Measurements from ENCODE around the gene PARG. TPM values are rescaled to one million over a fixed set of nuclear protein-coding genes. Genes with fewer than 3 reads are reported as not detected.
"Not testable (repeated sequence)": the region's sequence is repeated elsewhere in the genome, so short reads cannot be mapped to it uniquely, and the experiment has no call there.

Gene PARG
- 13.8 to 18.6 TPM (median 17.0 TPM) in 3 replicates for polyA plus RNA-seq
- polyA plus RNA-seq (2011; ENCODE audit: low read depth) = 18.1 TPM
- 9.2 and 12.5 TPM in 2 replicates for polyA plus RNA-seq (2011; cell fraction: cytosol; rRNA removed)
- 22.8 and 23.1 TPM in 2 replicates for polyA plus RNA-seq (2011; cell fraction: nucleus; rRNA removed)
- 12.6 and 15.5 TPM in 2 replicates for polyA plus RNA-seq (2012; ENCODE audit: low replicate concordance)
- 11.1 to 40.2 TPM (median 27.8 TPM) in 3 replicates for polyA minus RNA-seq
- polyA minus RNA-seq (2011; cell fraction: cytosol; rRNA and poly(A)+ RNA removed) = 18.0 TPM
- 34.3 and 52.9 TPM in 2 replicates for polyA minus RNA-seq (2011; cell fraction: nucleus; rRNA and poly(A)+ RNA removed)

- peak within 1 kb of the TSS; percentile 87 for H3K9ac ChIP-seq (ENCODE audit: control insufficient read depth, extremely low read depth, insufficient read depth, low read length)
- H3K4me3 ChIP-seq (ENCODE audit: control insufficient read depth in 2 of 3, extremely low read depth in 1 of 3, insufficient read depth in 2 of 3, low read depth in 1 of 3, low read length in 3 of 3) = peak within 1 kb of the TSS; percentile 55 to 95 (median 87)
- peak within 1 kb of the TSS; percentile 81 for H2AFZ ChIP-seq (ENCODE audit: control insufficient read depth, low read length)
- H3K36me3 ChIP-seq (ENCODE audit: control insufficient read depth in 2 of 2, extremely low read depth in 1 of 2, insufficient read depth in 2 of 2, low read length in 2 of 2); FAIRE-seq; H3K9me3 ChIP-seq (ENCODE audit: control insufficient read depth, low read depth, low read length); H4K20me1 ChIP-seq (ENCODE audit: control insufficient read depth, extremely low read depth, insufficient read depth, low read length); H3K9me1 ChIP-seq (ENCODE audit: control insufficient read depth, extremely low read depth, insufficient read depth, low read length); H3K4me1 ChIP-seq (ENCODE audit: control insufficient read depth, extremely low read depth, insufficient read depth, low read length); DNase-seq (ENCODE audit: low read depth, low spot score); dilution Hi-C loops (cut with MboI; ENCODE audit: extremely low pct_ligation_motif_present, low sequenced_read_pairs); H3K27me3 ChIP-seq (ENCODE audit: control insufficient read depth, extremely low read depth, insufficient read depth, low read length): not testable (repeated sequence)
- peaks cover 62% of the 10 kb centered on the region for H3K79me2 ChIP-seq (ENCODE audit: control insufficient read depth, insufficient read depth, low read length)
- peak within 1 kb of the TSS; percentile 78 for H3K4me2 ChIP-seq (ENCODE audit: control insufficient read depth, extremely low read depth, insufficient read depth, low read depth, low read length)
- peak within 1 kb of the TSS; percentile 76 for H3K27ac ChIP-seq (ENCODE audit: control insufficient read depth, insufficient read depth, low read length)
These were observed at the start of gene PARG, which contains the start of gene TIMM23B for GRCh38 chr10:49941447-49942338. Gene PARG, minus strand, starts transcription at chr10:49942027. Its CDS starts 302 bp downstream, at chr10:49941725. Gene TIMM23B, plus strand, starts transcription at chr10:49942053. Its CDS starts 142 bp downstream, at chr10:49942195.

GRCh38 chr10:49988376-49988775, 46.5 kb upstream of the PARG start, which contains the start of gene AGAP6:
Gene AGAP6, plus strand, starts transcription at chr10:49988406. Its CDS starts 310 bp downstream, at chr10:49988716.
- H3K4me2 ChIP-seq (ENCODE audit: control insufficient read depth, extremely low read depth, insufficient read depth, low read depth, low read length); H3K9ac ChIP-seq (ENCODE audit: control insufficient read depth, extremely low read depth, insufficient read depth, low read length); H3K4me1 ChIP-seq (ENCODE audit: control insufficient read depth, extremely low read depth, insufficient read depth, low read length); H3K4me3 ChIP-seq (ENCODE audit: control insufficient read depth in 2 of 3, extremely low read depth in 1 of 3, insufficient read depth in 2 of 3, low read depth in 1 of 3, low read length in 3 of 3); dilution Hi-C loops (cut with MboI; ENCODE audit: extremely low pct_ligation_motif_present, low sequenced_read_pairs); H3K27ac ChIP-seq (ENCODE audit: control insufficient read depth, insufficient read depth, low read length); H3K36me3 ChIP-seq (ENCODE audit: control insufficient read depth in 2 of 2, extremely low read depth in 1 of 2, insufficient read depth in 2 of 2, low read length in 2 of 2); H3K9me3 ChIP-seq (ENCODE audit: control insufficient read depth, low read depth, low read length); H3K79me2 ChIP-seq (ENCODE audit: control insufficient read depth, insufficient read depth, low read length); DNase-seq (ENCODE audit: low read depth, low spot score); H4K20me1 ChIP-seq (ENCODE audit: control insufficient read depth, extremely low read depth, insufficient read depth, low read length); H2AFZ ChIP-seq (ENCODE audit: control insufficient read depth, low read length); FAIRE-seq; H3K9me1 ChIP-seq (ENCODE audit: control insufficient read depth, extremely low read depth, insufficient read depth, low read length); H3K27me3 ChIP-seq (ENCODE audit: control insufficient read depth, extremely low read depth, insufficient read depth, low read length): not testable (repeated sequence)

- DNase-seq (ENCODE audit: low read depth, low spot score); H3K36me3 ChIP-seq (ENCODE audit: control insufficient read depth in 2 of 2, extremely low read depth in 1 of 2, insufficient read depth in 2 of 2, low read length in 2 of 2); H3K27ac ChIP-seq (ENCODE audit: control insufficient read depth, insufficient read depth, low read length); H3K4me2 ChIP-seq (ENCODE audit: control insufficient read depth, extremely low read depth, insufficient read depth, low read depth, low read length); H3K4me1 ChIP-seq (ENCODE audit: control insufficient read depth, extremely low read depth, insufficient read depth, low read length); H2AFZ ChIP-seq (ENCODE audit: control insufficient read depth, low read length); H3K79me2 ChIP-seq (ENCODE audit: control insufficient read depth, insufficient read depth, low read length); dilution Hi-C loops (cut with MboI; ENCODE audit: extremely low pct_ligation_motif_present, low sequenced_read_pairs); H3K9me1 ChIP-seq (ENCODE audit: control insufficient read depth, extremely low read depth, insufficient read depth, low read length); H4K20me1 ChIP-seq (ENCODE audit: control insufficient read depth, extremely low read depth, insufficient read depth, low read length); H3K27me3 ChIP-seq (ENCODE audit: control insufficient read depth, extremely low read depth, insufficient read depth, low read length); H3K9me3 ChIP-seq (ENCODE audit: control insufficient read depth, low read depth, low read length); H3K4me3 ChIP-seq (ENCODE audit: control insufficient read depth in 2 of 3, extremely low read depth in 1 of 3, insufficient read depth in 2 of 3, low read depth in 1 of 3, low read length in 3 of 3); FAIRE-seq; H3K9ac ChIP-seq (ENCODE audit: control insufficient read depth, extremely low read depth, insufficient read depth, low read length): not testable (repeated sequence)
These were observed 45.4 kb upstream of the PARG start for GRCh38 chr10:49987207-49987606.

- H3K27me3 ChIP-seq (ENCODE audit: control insufficient read depth, extremely low read depth, insufficient read depth, low read length); dilution Hi-C loops (cut with MboI; ENCODE audit: extremely low pct_ligation_motif_present, low sequenced_read_pairs); H3K9me3 ChIP-seq (ENCODE audit: control insufficient read depth, low read depth, low read length); H3K36me3 ChIP-seq (ENCODE audit: control insufficient read depth in 2 of 2, extremely low read depth in 1 of 2, insufficient read depth in 2 of 2, low read length in 2 of 2); H3K4me3 ChIP-seq (ENCODE audit: control insufficient read depth in 2 of 3, extremely low read depth in 1 of 3, insufficient read depth in 2 of 3, low read depth in 1 of 3, low read length in 3 of 3); H4K20me1 ChIP-seq (ENCODE audit: control insufficient read depth, extremely low read depth, insufficient read depth, low read length); H3K4me2 ChIP-seq (ENCODE audit: control insufficient read depth, extremely low read depth, insufficient read depth, low read depth, low read length); H3K79me2 ChIP-seq (ENCODE audit: control insufficient read depth, insufficient read depth, low read length); H3K9me1 ChIP-seq (ENCODE audit: control insufficient read depth, extremely low read depth, insufficient read depth, low read length); H3K9ac ChIP-seq (ENCODE audit: control insufficient read depth, extremely low read depth, insufficient read depth, low read length); H3K27ac ChIP-seq (ENCODE audit: control insufficient read depth, insufficient read depth, low read length); FAIRE-seq; DNase-seq (ENCODE audit: low read depth, low spot score); H3K4me1 ChIP-seq (ENCODE audit: control insufficient read depth, extremely low read depth, insufficient read depth, low read length); H2AFZ ChIP-seq (ENCODE audit: control insufficient read depth, low read length): not testable (repeated sequence)
These were observed 35.9 kb upstream of the PARG start for GRCh38 chr10:49977756-49978155.
